T-helper 1 cell treated with Interleukin-12 subunit alpha and Interleukin-12 subunit beta and Interleukin-4 antibody, amounts not matched to agents 30 μg/mL and 1 μg/mL, for 36 hours (primary cell): ENCODE results near the gene SCN10A.

Source experiments
- H3K27ac Mint-ChIP-seq: one replicate; pipeline ENCODE4 v1.8.0; 2021; ENCODE audit warnings: mild to moderate bottlenecking, mixed read lengths
- H3K27me3 Mint-ChIP-seq: one replicate; pipeline ENCODE4 v1.8.0; 2021; ENCODE audit warnings: low read depth, mixed read lengths
- H3K36me3 Mint-ChIP-seq: one replicate; pipeline ENCODE4 v1.8.0; 2021; ENCODE audit warnings: low read depth, mixed read lengths
- H3K4me1 Mint-ChIP-seq: one replicate; pipeline ENCODE4 v1.8.0; 2021; ENCODE audit warnings: low read depth, mixed read lengths
- H3K4me3 Mint-ChIP-seq: one replicate; pipeline ENCODE4 v1.8.0; 2021; ENCODE audit warnings: mild to moderate bottlenecking, moderate library complexity, mixed read lengths
- H3K9me3 Mint-ChIP-seq: one replicate; pipeline ENCODE4 v1.8.0; 2021; ENCODE audit warnings: mixed read lengths

The SCN10A gene

GRCh38 chr3:38720465-38720864, 95.6 kb downstream of the SCN10A start:
- H3K4me3 Mint-ChIP-seq, result no peak overlapping the region
- peaks cover 5% of the 10 kb centered on the region for H3K27me3 Mint-ChIP-seq
- H3K9me3 Mint-ChIP-seq, result no peaks in the 10 kb centered on the region
- H3K36me3 Mint-ChIP-seq, result no peaks in the 10 kb centered on the region
- H3K27ac Mint-ChIP-seq, result no peak overlapping the region
- no peaks in the 10 kb centered on the region for H3K4me1 Mint-ChIP-seq

- no peaks in the 10 kb centered on the region for H3K36me3 Mint-ChIP-seq
- H3K27me3 Mint-ChIP-seq, result no peaks in the 10 kb centered on the region
- H3K27ac Mint-ChIP-seq, result no peak overlapping the region
- H3K4me3 Mint-ChIP-seq, result no peak overlapping the region
- no peaks in the 10 kb centered on the region for H3K4me1 Mint-ChIP-seq
- no peaks in the 10 kb centered on the region for H3K9me3 Mint-ChIP-seq
These were observed 98.4 kb downstream of the SCN10A start for GRCh38 chr3:38717355-38718240.

DNA sequence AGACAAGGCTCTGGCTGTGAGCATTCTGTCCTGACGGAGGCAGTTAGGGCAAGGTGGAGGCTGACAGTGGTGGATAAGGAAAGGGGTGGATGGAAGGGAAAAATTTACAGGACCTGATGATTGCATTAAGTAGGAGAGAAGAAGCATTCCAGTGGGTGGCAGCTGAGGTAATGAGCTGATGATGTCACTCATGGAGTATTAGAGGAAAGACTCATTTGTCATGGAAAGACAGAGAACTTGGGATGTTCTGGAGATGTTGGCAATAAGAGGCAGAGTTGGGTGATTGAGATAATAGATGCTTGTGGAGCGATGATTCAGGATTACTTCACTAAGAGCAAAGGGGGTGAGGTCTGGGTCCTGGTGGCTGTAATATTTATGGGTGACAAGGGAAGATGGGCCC, 102.9 kb downstream of the SCN10A start:
- no peaks in the 10 kb centered on the region for H3K9me3 Mint-ChIP-seq
- no peaks in the 10 kb centered on the region for H3K4me1 Mint-ChIP-seq
- H3K27ac Mint-ChIP-seq, result no peak overlapping the region
- H3K4me3 Mint-ChIP-seq, result no peak overlapping the region
- no peaks in the 10 kb centered on the region for H3K27me3 Mint-ChIP-seq
- H3K36me3 Mint-ChIP-seq, result no peaks in the 10 kb centered on the region

DNA sequence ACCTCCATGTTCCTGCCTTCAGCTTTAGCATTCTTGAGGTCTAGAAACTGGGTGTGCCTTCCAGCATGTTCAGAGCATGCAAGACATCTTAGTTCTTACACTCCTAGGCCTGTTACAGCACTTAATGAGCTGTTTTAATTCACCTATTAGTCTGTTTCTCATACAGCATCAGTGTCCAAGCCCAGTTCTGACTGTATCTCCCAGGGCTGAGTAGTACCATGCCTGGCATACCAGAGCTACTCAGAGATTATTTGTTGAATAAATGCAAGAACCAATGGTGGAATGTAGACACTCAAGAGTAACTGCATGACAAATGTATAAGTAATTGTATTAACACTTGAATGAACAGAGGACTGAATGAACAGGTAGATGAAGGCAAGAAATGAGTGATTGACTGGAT, 104.7 kb downstream of the SCN10A start:
- no peak overlapping the region for H3K27ac Mint-ChIP-seq
- no peaks in the 10 kb centered on the region for H3K4me1 Mint-ChIP-seq
- H3K4me3 Mint-ChIP-seq, result no peak overlapping the region
- no peaks in the 10 kb centered on the region for H3K27me3 Mint-ChIP-seq
- no peaks in the 10 kb centered on the region for H3K36me3 Mint-ChIP-seq
- H3K9me3 Mint-ChIP-seq, result no peaks in the 10 kb centered on the region

- Mint-ChIP-seq H3K4me1 (no peaks in the 10 kb centered on the region), H3K27ac (no peak overlapping the region), H3K36me3 (no peaks in the 10 kb centered on the region)
These were observed 108.3 kb downstream of the SCN10A start for GRCh38 chr3:38707730-38708129.

GRCh38 chr3:38706961-38707360, 109.1 kb downstream of the SCN10A start:
- Mint-ChIP-seq H3K36me3 (no peaks in the 10 kb centered on the region), H3K27ac (no peak overlapping the region), H3K9me3 (no peaks in the 10 kb centered on the region), H3K4me1 (no peaks in the 10 kb centered on the region), H3K4me3 (no peak overlapping the region), H3K27me3 (no peaks in the 10 kb centered on the region)

More at GRCh38 chr3:38707730-38708129, 108.3 kb downstream of the SCN10A start:
- no peaks in the 10 kb centered on the region for H3K9me3 Mint-ChIP-seq
- no peak overlapping the region for H3K4me3 Mint-ChIP-seq
- H3K27me3 Mint-ChIP-seq, result no peaks in the 10 kb centered on the region

GRCh38 chr3:38702231-38702630, 113.8 kb downstream of the SCN10A start:
- Mint-ChIP-seq H3K9me3 (no peaks in the 10 kb centered on the region), H3K36me3 (no peaks in the 10 kb centered on the region), H3K4me1 (no peaks in the 10 kb centered on the region), H3K27ac (no peak overlapping the region), H3K27me3 (peaks cover 4% of the 10 kb centered on the region), H3K4me3 (no peak overlapping the region)

DNA sequence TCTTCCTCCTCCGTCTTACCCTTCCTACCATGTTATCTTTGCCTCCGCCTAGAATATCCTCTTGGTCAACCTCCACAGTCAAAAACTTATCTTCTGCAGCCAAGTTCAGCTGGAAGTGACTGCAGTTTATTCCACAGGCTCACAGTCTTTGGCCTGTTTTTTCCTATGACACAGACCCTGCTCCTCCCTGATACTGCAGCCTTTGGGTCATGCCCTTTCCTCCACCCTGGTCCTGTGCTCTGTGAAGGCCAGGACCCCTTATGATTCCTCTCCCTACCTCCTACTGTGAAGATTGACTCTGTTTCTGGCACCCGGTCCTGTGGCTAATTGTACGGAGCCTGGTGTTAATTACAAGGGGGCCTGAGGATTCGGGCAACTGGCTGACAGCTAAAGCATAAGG, 117.3 kb downstream of the SCN10A start:
- Mint-ChIP-seq H3K4me3 (no peak overlapping the region), H3K4me1 (no peaks in the 10 kb centered on the region), H3K27ac (no peak overlapping the region), H3K9me3 (no peaks in the 10 kb centered on the region), H3K36me3 (no peaks in the 10 kb centered on the region), H3K27me3 (peaks cover 4% of the 10 kb centered on the region)

DNA sequence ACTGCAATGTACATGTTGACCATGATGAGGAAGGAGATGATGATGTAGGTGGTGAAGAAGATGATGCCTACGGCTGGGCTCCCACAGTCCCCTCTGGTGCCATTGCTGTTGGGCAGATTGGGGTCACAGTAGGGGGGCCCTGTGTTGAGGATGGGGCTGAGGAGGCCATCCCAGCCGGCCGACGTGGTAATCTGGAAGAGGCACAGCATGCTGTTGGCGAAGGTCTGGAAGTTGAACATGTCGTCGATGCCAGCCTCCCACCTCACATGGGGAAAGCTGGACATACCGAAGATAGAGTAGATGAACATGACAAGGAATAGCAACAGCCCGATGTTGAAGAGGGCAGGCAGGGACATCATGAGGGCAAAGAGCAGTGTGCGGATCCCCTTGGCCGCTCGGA, 118.0 kb downstream of the SCN10A start:
- Mint-ChIP-seq H3K36me3 (no peaks in the 10 kb centered on the region), H3K9me3 (no peaks in the 10 kb centered on the region), H3K27ac (no peak overlapping the region)

GRCh38 chr3:38696034-38696433, 120.0 kb downstream of the SCN10A start:
- peaks cover 4% of the 10 kb centered on the region for H3K27me3 Mint-ChIP-seq
- no peaks in the 10 kb centered on the region for H3K9me3 Mint-ChIP-seq
- H3K4me1 Mint-ChIP-seq, result no peaks in the 10 kb centered on the region
- H3K36me3 Mint-ChIP-seq, result no peaks in the 10 kb centered on the region
- no peak overlapping the region for H3K4me3 Mint-ChIP-seq
- H3K27ac Mint-ChIP-seq, result no peak overlapping the region

More for the DNA sequence above, 118.0 kb downstream of the SCN10A start:
- H3K4me1 Mint-ChIP-seq, result no peaks in the 10 kb centered on the region
- H3K27me3 Mint-ChIP-seq, result peaks cover 4% of the 10 kb centered on the region
- no peak overlapping the region for H3K4me3 Mint-ChIP-seq

- Mint-ChIP-seq H3K4me1 (no peaks in the 10 kb centered on the region), H3K27ac (no peak overlapping the region), H3K36me3 (no peaks in the 10 kb centered on the region), H3K9me3 (no peaks in the 10 kb centered on the region), H3K4me3 (no peak overlapping the region), H3K27me3 (no peaks in the 10 kb centered on the region)
These were observed 125.8 kb downstream of the SCN10A start for GRCh38 chr3:38690185-38690584.

- Mint-ChIP-seq H3K4me1 (no peaks in the 10 kb centered on the region), H3K9me3 (no peaks in the 10 kb centered on the region), H3K36me3 (no peaks in the 10 kb centered on the region), H3K4me3 (no peak overlapping the region), H3K27me3 (no peaks in the 10 kb centered on the region), H3K27ac (no peak overlapping the region)
These were observed 126.2 kb downstream of the SCN10A start for GRCh38 chr3:38689774-38690173.

DNA sequence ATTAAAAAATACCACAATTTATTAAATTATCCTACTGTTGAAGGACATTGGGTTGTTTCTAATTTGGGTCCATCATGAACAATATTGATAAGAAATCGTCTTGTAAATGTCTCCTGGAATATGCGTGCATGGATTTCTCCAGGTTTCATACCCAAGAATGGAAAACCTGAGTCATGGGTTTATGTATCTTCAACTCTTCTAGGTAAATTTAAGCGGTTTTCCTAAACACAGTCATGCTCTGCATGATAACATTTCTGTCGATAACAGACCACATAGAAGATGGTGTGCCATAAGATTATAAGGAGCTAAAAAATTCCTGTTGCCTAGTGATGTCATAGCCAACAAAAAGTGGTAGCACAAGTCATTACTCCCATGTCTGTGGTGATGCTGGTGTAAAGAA, 126.7 kb downstream of the SCN10A start:
- Mint-ChIP-seq H3K27ac (no peak overlapping the region), H3K9me3 (no peaks in the 10 kb centered on the region), H3K4me1 (no peaks in the 10 kb centered on the region), H3K4me3 (no peak overlapping the region), H3K36me3 (no peaks in the 10 kb centered on the region), H3K27me3 (no peaks in the 10 kb centered on the region)

DNA sequence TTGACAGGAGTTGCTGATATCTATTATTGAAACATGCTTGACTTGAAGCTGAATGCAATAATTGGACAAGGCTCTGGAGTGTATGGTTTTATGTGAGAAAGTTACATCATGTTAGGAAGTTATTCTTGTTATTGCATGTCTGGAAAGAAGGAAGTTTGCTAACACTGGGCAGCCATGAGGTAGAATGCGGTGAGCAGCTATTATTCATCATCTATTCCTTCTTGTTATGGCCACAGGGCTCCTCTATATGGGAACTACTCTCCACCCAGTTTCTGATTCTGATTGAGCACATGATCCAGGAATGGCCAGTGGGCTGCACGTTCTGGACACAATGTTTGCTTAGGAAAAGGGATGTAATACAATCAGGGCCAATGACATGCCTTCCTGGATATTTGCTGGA, 128.7 kb downstream of the SCN10A start:
- no peaks in the 10 kb centered on the region for H3K9me3 Mint-ChIP-seq
- H3K27me3 Mint-ChIP-seq, result no peaks in the 10 kb centered on the region
- H3K4me3 Mint-ChIP-seq, result no peak overlapping the region
- no peaks in the 10 kb centered on the region for H3K36me3 Mint-ChIP-seq
- H3K4me1 Mint-ChIP-seq, result no peaks in the 10 kb centered on the region
- no peak overlapping the region for H3K27ac Mint-ChIP-seq

DNA sequence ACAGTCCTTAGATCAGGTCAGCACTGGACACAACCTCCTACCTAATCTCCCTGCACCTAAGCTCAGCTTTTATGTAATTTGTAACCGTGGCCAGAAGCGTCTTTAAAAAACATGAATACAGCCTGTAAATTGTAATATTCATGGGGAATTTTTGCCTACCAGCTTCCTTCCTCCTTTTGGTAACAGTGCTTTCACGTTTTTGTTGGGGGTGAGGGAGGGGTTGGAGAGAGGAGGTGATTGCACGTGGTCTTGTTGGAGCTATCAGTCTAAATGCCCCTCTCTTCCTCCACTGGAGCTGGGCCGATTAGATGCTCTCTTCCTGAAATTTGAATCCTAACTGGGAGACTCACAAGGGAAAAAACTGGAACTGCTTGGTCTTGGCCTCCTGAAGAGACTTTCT, 131.5 kb downstream of the SCN10A start:
- H3K36me3 Mint-ChIP-seq, result no peaks in the 10 kb centered on the region
- no peaks in the 10 kb centered on the region for H3K9me3 Mint-ChIP-seq
- no peak overlapping the region for H3K27ac Mint-ChIP-seq
- H3K27me3 Mint-ChIP-seq, result no peaks in the 10 kb centered on the region
- H3K4me1 Mint-ChIP-seq, result no peaks in the 10 kb centered on the region
- H3K4me3 Mint-ChIP-seq, result no peak overlapping the region
